ENCODE data around the gene ST3GAL6.

ST3GAL6 gene

GRCh38 chr3:98839846-98840245 lies 76.7 kb downstream of the ST3GAL6 start:
- Histone ChIP-seq H3K36me3 (ENCODE audit: control insufficient read depth, insufficient read depth, low read length) (no peaks in the 10 kb centered on the region), H3K9me3 (ENCODE audit: control insufficient read depth, low read length) (no peaks in the 10 kb centered on the region), H3K4me1 (no peaks in the 10 kb centered on the region), H2AFZ (no peak overlapping the region), H3K27ac (no peak overlapping the region), H3K27me3 (ENCODE audit: control insufficient read depth, insufficient read depth, low read length) (no peaks in the 10 kb centered on the region), H3K9ac (no peak overlapping the region), H3K79me2 (no peaks in the 10 kb centered on the region), H3K4me2 (ENCODE audit: low read length) (no peak overlapping the region), H3K4me3 (ENCODE audit: low read depth, low read length) (no peak overlapping the region)
- no peak for TF ChIP-seq CTCF (IDR thresholded peaks at IDR 0.05)

- H3K4me2 ChIP-seq (ENCODE audit: low read length) = no peak overlapping the region
- H3K4me3 ChIP-seq (ENCODE audit: low read depth, low read length) = no peak overlapping the region
- no peaks in the 10 kb centered on the region for H3K27me3 ChIP-seq (ENCODE audit: control insufficient read depth, insufficient read depth, low read length)
- no peaks in the 10 kb centered on the region for H3K36me3 ChIP-seq (ENCODE audit: control insufficient read depth, insufficient read depth, low read length)
- H3K4me1 ChIP-seq = no peaks in the 10 kb centered on the region
- no peaks in the 10 kb centered on the region for H3K9me3 ChIP-seq (ENCODE audit: control insufficient read depth, low read length)
- H3K79me2 ChIP-seq = no peaks in the 10 kb centered on the region
- no peak overlapping the region for H3K27ac ChIP-seq
- H3K9ac ChIP-seq = no peak overlapping the region
- no peak overlapping the region for H2AFZ ChIP-seq
- TF ChIP-seq CTCF (IDR thresholded peaks at IDR 0.05) = no peak
These were observed 80.3 kb downstream of the ST3GAL6 start for GRCh38 chr3:98843266-98843959.
